B cell (primary cell): ENCODE results near the gene PACRG.

ENCODE experiments used
- EZH2 ChIP-seq: IDR thresholded peaks from 2 replicates; pipeline ENCODE4 v1.6.1; 2012; ENCODE audit warnings: borderline replicate concordance, low read depth, mild to moderate bottlenecking, moderate library complexity, low read length; ENCODE audit not compliant: insufficient read depth, poor library complexity, severe bottlenecking
- TF ChIP-seq, protein P1 (sequence below): fragments of 200-600 bp; IDR thresholded peaks from one replicate; pipeline ENCODE4 v1.8.0; 2022; ENCODE audit warnings: antibody characterized with exemption, mild to moderate bottlenecking

DNA sequence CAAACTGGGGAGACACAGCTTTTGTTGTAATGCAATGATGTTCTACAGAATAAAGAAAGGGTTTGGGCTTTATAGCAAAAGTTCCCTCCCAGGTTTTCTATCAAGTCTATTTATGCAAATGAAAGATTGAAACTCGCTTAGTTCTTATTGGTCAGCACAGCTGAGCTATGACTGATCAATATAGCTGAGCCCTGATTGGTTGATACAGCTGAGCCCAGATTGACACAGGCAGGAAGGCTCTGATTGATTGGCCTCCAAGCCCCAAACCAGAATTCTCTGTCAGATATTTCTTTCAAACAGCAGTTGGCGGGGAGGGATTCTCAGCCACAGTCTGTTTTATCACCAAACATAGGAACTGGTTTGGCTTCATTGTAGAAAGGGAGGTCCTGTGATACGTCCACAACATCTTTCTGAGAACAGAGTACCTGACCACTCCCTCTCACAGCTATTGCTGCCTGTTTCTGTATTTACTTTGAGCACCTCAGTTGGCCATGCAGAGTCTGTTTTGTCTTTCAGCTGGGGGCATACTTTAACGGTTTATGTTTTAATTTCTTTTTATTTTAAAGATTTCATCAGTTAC, 223.5 kb downstream of the PACRG start:
- TF ChIP-seq, protein P1, sequence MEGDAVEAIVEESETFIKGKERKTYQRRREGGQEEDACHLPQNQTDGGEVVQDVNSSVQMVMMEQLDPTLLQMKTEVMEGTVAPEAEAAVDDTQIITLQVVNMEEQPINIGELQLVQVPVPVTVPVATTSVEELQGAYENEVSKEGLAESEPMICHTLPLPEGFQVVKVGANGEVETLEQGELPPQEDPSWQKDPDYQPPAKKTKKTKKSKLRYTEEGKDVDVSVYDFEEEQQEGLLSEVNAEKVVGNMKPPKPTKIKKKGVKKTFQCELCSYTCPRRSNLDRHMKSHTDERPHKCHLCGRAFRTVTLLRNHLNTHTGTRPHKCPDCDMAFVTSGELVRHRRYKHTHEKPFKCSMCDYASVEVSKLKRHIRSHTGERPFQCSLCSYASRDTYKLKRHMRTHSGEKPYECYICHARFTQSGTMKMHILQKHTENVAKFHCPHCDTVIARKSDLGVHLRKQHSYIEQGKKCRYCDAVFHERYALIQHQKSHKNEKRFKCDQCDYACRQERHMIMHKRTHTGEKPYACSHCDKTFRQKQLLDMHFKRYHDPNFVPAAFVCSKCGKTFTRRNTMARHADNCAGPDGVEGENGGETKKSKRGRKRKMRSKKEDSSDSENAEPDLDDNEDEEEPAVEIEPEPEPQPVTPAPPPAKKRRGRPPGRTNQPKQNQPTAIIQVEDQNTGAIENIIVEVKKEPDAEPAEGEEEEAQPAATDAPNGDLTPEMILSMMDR = no peak
- TF ChIP-seq EZH2 = no peak
